ENCODE data around the gene HJURP. TPM values are rescaled to one million over a fixed set of nuclear protein-coding genes. Genes with fewer than 3 reads are reported as not detected.
"Not testable (repeated sequence)": the region's sequence is repeated elsewhere in the genome, so short reads cannot be mapped to it uniquely, and the experiment has no call there.

The HJURP gene, protein sequence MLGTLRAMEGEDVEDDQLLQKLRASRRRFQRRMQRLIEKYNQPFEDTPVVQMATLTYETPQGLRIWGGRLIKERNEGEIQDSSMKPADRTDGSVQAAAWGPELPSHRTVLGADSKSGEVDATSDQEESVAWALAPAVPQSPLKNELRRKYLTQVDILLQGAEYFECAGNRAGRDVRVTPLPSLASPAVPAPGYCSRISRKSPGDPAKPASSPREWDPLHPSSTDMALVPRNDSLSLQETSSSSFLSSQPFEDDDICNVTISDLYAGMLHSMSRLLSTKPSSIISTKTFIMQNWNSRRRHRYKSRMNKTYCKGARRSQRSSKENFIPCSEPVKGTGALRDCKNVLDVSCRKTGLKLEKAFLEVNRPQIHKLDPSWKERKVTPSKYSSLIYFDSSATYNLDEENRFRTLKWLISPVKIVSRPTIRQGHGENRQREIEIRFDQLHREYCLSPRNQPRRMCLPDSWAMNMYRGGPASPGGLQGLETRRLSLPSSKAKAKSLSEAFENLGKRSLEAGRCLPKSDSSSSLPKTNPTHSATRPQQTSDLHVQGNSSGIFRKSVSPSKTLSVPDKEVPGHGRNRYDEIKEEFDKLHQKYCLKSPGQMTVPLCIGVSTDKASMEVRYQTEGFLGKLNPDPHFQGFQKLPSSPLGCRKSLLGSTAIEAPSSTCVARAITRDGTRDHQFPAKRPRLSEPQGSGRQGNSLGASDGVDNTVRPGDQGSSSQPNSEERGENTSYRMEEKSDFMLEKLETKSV
- 17.4 TPM for polyA plus RNA-seq (2012; ENCODE audit: insufficient read depth, insufficient read length, low read depth)

DNA sequence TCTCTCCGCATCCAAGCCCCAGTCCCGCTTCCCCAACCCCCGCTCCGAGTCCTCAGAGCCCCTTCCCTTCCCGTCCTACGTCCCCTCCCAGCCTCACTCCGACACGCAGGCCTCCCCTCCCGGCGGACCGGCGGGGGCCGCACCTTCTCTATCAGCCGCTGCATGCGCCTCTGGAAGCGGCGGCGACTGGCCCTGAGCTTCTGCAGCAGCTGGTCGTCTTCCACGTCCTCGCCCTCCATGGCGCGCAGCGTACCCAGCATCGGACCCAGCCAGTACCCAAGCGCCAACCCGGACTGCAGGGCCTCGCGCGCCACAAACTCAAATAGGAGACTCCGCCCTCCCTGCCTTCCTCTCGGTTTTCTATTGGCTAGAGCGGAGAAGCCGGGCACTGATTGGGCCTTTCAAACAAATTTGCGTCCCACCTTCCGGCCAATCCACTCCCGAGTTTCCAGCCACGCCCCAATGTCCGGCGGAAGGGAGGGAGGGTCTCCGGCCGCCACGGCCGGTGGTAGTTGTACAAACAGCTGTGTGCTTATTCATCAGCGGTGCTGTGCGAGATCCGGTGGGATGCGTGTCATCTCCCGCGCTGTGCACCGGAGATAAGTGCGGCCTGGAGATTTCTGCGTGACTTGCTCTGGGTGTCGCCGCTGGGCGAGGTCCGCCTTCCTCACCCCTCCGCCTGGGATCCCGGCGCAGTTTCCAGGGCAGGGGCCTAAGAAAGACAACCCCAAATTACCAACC, at the start of gene HJURP:
HJURP (minus strand) TSS at position 295 of the 741 bp plus-strand sequence; CDS start at position 260, 35 bp downstream.
- peak within 1 kb of the TSS; percentile 96 for H3K4me3 ChIP-seq (ENCODE audit: low read depth, low read length)
- H3K4me1 ChIP-seq, result no peaks in the 10 kb centered on the region
- DNase-seq, result peak; percentile 96
- peaks cover 38% of the 10 kb centered on the region for H3K36me3 ChIP-seq
- no peaks in the 10 kb centered on the region for H3K9me3 ChIP-seq
- TF ChIP-seq, protein P1, sequence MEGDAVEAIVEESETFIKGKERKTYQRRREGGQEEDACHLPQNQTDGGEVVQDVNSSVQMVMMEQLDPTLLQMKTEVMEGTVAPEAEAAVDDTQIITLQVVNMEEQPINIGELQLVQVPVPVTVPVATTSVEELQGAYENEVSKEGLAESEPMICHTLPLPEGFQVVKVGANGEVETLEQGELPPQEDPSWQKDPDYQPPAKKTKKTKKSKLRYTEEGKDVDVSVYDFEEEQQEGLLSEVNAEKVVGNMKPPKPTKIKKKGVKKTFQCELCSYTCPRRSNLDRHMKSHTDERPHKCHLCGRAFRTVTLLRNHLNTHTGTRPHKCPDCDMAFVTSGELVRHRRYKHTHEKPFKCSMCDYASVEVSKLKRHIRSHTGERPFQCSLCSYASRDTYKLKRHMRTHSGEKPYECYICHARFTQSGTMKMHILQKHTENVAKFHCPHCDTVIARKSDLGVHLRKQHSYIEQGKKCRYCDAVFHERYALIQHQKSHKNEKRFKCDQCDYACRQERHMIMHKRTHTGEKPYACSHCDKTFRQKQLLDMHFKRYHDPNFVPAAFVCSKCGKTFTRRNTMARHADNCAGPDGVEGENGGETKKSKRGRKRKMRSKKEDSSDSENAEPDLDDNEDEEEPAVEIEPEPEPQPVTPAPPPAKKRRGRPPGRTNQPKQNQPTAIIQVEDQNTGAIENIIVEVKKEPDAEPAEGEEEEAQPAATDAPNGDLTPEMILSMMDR (IDR thresholded peaks at IDR 0.05; ENCODE audit: low read depth, low read length), result no peak
- no peaks in the 10 kb centered on the region for H3K27me3 ChIP-seq

DNA sequence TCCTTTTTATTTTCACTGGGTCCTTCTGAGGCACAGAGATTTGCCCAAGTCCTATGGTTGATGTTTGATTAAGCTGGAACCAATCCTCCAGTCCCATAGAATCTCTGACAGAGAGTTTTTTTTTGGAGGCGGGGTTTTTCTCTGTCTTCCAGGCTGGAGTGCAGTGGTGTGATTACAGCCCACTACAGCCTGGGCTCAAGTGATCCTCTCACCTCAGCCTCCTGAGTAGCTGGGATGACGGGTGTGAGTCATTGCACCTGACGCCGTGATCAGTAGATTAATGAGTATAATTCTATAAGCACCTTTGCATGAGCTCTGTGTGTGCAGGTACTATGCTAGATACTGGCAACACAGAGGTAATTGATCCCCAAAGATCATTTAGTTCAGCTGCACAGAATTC, 47.5 kb upstream of the HJURP start:
- H3K4me3 ChIP-seq (ENCODE audit: low read depth, low read length), result no peak overlapping the region
- H3K27me3 ChIP-seq, result no peaks in the 10 kb centered on the region
- TF ChIP-seq, protein P1 (IDR thresholded peaks at IDR 0.05; ENCODE audit: low read depth, low read length), result no peak
- no peak for DNase-seq
- no peaks in the 10 kb centered on the region for H3K36me3 ChIP-seq
- no peaks in the 10 kb centered on the region; the same call in 1 of the 2 replicates for H3K9me3 ChIP-seq
- no peaks in the 10 kb centered on the region for H3K4me1 ChIP-seq

DNA sequence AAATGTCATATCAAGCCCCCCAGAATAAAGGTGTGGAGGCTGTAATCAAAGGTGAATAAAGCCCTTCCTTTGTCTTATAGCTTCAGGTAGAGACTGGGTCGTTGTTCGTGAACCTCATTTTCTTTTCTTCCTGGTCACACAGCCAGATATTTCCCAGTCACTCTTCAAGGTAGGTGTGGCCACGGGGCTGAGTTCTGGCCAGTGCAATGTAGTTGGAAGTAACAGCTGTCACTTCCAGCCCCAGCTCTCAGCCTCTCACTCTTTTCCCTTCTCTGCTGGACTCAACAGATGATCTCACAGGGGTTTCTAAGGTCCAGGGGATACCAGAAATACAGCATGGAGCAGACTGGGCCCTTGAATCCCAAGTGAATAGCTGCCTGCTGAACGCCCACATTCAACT, 47.0 kb upstream of the HJURP start:
- H3K4me1 ChIP-seq, result no peaks in the 10 kb centered on the region
- H3K9me3 ChIP-seq, result no peaks in the 10 kb centered on the region; the same call in 1 of the 2 replicates
- no peak overlapping the region for H3K4me3 ChIP-seq (ENCODE audit: low read depth, low read length)
- no peak for DNase-seq
- no peaks in the 10 kb centered on the region for H3K36me3 ChIP-seq
- H3K27me3 ChIP-seq, result no peaks in the 10 kb centered on the region
- TF ChIP-seq, protein P1 (IDR thresholded peaks at IDR 0.05; ENCODE audit: low read depth, low read length), result no peak

DNA sequence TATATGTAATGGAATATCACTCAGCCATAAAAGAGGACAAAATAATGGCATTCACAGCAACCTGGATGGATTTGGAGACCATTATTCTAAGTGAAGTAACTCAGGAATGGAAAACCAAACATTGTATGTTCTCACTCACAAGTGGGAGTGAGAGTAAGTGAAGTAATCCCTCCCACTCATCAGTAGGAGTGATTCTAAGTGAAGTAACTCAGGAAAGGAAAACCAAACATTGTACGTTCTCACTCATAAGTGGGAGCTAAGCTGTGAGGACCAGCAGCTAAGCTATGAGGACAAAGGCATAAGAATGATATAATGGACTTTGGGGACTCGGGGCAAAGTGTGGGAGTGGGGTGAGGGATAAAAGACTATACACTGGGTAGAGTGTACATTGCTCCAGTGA, 41.9 kb upstream of the HJURP start:
- not testable (repeated sequence) for H3K4me3 ChIP-seq (ENCODE audit: low read depth, low read length); DNase-seq; H3K36me3 ChIP-seq; H3K9me3 ChIP-seq; H3K27me3 ChIP-seq
- H3K4me1 ChIP-seq, result peaks cover 16% of the 10 kb centered on the region

DNA sequence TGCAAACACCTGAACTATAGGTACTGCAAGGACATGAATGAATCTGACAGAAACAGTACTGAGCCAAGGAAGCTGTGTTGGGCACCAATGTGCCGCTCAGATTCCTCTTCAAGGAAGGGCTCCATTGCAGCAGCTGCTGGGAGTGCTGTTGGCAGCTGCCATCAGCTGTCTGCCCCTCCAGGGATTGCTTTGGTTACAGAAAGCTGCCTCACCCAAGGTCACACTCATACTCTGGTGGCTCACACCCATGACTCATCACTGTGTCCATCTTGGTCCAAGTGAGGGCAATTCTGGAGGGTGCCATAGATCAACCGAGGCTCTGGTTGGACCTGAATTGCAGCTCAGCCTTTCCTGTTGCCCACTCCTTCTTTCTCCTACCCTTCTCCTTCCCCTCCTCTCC, 38.5 kb upstream of the HJURP start:
- H3K27me3 ChIP-seq, result no peaks in the 10 kb centered on the region
- TF ChIP-seq, protein P1 (IDR thresholded peaks at IDR 0.05; ENCODE audit: low read depth, low read length), result no peak
- H3K9me3 ChIP-seq, result no peaks in the 10 kb centered on the region
- peaks cover 16% of the 10 kb centered on the region for H3K4me1 ChIP-seq
- H3K4me3 ChIP-seq (ENCODE audit: low read depth, low read length), result no peak overlapping the region
- H3K36me3 ChIP-seq, result no peaks in the 10 kb centered on the region
- DNase-seq, result peak; percentile 48

DNA sequence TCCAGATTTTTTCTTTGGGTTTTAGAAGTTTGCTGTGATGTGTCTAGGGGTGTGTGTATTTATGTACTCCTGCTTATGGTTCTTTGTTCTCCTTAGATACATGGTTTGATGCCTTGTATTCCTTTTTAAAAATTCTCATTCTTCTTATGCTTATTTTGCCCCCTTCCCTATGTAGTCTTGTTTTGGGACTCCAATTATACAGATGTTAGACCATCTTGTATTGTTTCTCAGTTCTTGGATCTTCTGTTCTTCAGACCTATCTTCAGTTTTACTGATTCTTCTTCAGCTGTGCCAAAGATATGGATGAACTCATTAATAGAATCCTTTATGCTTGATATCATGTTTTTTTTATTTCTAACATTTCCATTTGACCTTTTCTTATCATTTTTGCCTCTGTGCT, 28.0 kb upstream of the HJURP start:
- Histone ChIP-seq H3K9me3 (no peaks in the 10 kb centered on the region), H3K4me1 (no peaks in the 10 kb centered on the region), H3K36me3 (no peaks in the 10 kb centered on the region), H3K4me3 (ENCODE audit: low read depth, low read length) (no peak overlapping the region), H3K27me3 (no peaks in the 10 kb centered on the region)
- TF ChIP-seq, protein P1 (IDR thresholded peaks at IDR 0.05; ENCODE audit: low read depth, low read length), result no peak
- no peak for DNase-seq

DNA sequence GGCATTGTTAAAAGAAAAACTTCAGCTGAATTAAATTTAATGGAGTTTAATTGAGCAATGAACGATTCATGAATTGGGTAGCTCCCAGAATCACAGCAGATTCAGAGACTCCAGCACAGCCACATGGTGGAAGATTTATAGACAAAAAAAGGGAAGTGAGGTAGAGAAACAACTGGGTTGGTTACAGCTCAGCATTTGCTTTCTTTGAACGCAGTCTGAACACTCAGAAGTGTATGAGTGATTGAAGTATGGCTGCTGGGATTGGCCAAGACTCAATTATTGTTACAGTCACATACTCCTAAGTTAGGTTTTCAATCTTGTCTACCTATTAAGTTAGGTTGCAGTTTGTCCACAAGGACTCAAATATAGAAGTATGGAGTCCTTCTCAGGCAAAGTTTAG, 17.8 kb upstream of the HJURP start:
- H3K27me3 ChIP-seq; H3K9me3 ChIP-seq; H3K36me3 ChIP-seq; DNase-seq; H3K4me1 ChIP-seq; H3K4me3 ChIP-seq (ENCODE audit: low read depth, low read length): not testable (repeated sequence)
